ENCODE data around the gene ZFYVE27.

DNA sequence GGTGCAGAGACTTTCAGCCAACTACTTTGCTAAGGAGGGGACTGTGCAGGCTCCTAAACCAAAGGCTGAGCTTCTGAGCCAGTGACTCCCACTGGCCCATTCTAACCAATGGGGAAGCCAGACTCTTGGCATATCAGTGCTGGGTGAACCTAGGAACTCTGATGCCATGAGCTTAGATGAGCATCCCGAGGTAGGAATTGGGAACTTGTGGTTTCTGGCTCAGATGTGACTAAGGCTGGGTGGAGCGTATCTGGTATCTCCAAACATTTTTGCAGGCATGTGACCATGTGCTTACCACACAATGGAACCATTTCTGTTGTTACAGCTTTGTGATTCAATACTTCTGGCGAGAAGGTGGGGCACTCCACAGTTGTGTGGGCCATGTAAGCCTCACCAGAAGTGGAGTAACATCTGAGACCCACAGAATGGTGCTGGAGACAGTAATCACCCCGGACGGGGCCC lies 47.3 kb upstream of the ZFYVE27 start:
- TF ChIP-seq, protein P1, sequence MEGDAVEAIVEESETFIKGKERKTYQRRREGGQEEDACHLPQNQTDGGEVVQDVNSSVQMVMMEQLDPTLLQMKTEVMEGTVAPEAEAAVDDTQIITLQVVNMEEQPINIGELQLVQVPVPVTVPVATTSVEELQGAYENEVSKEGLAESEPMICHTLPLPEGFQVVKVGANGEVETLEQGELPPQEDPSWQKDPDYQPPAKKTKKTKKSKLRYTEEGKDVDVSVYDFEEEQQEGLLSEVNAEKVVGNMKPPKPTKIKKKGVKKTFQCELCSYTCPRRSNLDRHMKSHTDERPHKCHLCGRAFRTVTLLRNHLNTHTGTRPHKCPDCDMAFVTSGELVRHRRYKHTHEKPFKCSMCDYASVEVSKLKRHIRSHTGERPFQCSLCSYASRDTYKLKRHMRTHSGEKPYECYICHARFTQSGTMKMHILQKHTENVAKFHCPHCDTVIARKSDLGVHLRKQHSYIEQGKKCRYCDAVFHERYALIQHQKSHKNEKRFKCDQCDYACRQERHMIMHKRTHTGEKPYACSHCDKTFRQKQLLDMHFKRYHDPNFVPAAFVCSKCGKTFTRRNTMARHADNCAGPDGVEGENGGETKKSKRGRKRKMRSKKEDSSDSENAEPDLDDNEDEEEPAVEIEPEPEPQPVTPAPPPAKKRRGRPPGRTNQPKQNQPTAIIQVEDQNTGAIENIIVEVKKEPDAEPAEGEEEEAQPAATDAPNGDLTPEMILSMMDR (IDR thresholded peaks at IDR 0.05): no peak
- peak in 1 of 3 donors; percentile 59 for TF ChIP-seq POLR2AphosphoS5 (IDR thresholded peaks at IDR 0.05)
